ENCODE data around the gene DPP7.
"Not testable (repeated sequence)": the region's sequence is repeated elsewhere in the genome, so short reads cannot be mapped to it uniquely, and the experiment has no call there.

The DPP7 gene

GRCh38 chr9:137147793-137148160 is 33.2 kb upstream of the DPP7 start:
- no peak for DNase-seq (ENCODE audit: low spot score)

DNA sequence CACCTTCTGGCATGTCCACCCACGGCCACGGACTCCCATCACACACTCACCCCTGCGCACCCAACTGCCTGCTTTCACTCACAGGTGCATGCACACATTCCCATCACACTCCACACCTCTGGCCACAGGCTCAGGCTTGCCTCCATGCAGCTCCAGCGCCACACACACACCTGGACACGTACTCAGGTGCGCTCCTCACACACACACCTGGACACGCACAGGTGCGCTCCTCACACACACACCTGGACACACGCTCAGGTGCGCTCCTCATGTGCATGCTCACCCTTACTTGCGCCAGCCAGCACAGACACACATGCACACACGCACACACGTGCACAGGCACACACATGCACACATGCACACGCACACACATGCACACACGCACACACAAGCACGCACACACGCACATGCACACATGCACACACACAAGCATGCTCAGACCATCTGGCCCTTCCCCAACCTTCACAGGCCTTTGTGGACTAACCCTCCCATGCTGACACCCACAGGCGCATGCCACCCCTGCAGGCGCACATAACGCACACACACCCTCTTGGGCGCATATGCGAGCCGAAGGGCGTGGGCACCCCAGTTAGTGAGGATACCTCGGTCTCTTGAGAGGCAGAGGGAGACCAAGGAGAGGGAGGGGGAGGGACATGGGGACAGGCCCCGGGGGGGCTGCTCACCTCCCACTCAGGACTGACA is 32.7 kb upstream of the DPP7 start:
- no peak for DNase-seq (ENCODE audit: low spot score)

DNA sequence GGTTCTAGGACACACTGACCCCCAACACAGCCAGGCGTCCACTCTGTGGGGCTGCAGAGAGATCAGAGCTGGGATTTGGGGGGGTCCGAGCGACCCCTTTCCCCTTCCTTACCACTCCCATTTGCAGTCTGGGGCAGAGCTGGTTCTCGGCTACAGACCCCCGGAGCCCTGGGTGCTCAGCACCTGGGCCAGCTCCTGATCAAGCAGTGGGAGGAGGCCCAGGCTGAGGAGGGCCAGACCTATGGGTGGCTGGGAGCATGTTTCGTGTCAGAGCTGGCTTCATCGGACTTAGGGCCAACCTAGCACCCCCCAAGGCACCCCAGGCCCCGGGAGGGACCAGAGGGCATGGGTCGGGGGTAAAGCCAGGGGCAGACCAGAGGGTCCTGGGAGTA is 32.0 kb upstream of the DPP7 start:
- peak; percentile 15 for DNase-seq (ENCODE audit: low spot score)

DNA sequence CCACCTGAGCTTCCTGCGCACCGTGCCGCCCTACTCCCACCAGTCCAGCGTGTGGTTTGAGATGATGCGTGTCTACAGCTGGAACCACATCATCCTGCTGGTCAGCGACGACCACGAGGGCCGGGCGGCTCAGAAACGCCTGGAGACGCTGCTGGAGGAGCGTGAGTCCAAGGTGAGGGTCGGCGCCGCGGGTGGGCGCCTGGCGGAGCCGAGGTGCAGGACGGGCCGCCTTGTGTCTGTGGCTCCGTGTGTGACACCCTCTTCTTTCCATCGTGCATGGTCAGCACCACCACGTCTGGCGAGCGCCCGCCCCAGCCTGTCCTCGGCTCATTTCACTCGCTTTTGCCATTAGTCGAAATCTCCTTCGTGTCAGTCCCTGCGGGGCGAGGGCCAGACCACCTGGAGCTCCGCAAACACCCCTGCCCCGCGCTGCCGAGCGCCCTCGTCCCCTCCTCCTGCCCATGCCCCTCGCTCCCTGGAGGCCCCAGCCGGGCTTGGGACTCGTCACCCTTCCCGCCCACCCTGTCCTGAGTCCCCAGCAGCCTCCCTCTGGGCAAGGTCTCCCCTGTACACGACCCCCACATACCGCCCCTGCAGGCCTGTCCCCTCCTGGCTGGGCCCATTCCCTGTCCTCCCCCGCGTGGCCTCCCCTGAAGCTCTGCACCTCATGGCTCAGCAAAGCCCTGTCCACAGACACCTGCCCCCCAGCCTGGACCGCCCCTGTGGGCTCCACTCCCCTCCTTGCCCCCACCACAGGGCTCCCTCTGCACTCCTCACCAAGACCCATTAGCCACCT is 31.4 kb upstream of the DPP7 start:
- DNase-seq (ENCODE audit: low spot score), result peak; percentile 18

DNA sequence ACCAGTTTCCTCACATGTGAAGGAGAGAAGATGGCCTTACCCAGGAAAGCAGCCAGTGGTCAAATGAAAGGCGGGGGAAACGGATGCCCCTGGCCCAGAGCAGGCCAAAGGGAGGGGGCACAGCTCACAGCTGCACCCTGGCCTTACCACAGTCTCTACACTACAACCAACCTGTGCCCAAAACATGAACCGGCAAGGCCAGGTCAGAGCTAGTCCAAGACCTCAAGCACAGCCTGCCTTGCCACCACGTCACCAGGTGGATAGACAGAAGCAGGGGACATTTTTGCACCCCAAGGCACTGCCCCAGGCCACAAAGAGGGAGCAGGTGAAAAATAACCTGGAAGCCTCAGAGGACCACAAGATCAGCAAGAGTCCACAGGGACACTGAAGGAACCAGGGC is 28.9 kb upstream of the DPP7 start:
- no peak for DNase-seq (ENCODE audit: low spot score)

DNA sequence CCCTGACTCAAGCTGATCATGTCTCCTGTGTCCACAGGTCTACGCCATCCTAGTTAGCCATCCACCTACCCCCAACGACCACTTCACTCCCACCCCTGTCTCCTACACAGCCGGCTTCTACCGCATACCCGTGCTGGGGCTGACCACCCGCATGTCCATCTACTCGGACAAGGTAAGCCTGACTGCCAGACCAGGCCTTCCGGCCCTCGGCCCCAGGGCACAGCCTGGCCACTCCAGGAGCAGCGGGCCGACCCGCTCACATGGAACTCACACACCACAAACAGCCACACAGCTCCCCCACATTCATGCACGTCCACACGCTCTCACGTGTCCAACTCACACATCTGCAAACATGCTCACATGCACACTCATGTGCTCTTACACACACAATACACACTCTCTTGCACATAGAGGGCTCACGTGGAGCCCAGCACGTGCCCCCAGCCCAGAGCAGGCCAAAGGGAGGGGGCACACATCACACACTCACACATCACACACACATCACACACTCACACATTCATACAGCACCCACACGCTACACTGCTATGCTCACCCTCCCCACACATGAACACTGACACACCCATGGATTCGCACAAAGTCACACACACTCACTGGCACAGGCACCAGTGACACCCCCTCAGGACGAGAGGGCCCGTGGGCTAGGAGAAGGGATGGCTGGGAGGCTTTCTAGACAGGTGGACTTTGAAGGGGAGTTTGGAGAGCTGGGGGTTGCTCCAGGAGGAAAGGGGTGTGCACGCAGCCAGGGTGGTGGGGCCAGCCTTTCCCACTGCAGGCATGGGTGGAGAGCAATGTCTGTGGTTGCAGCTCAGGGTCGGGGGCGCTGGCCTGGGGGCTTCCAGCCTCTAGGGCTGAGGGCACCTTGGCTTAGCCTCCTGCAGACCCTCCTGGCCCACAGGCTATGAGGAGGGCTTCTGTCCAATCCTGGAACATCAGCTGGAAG is 27.7 kb upstream of the DPP7 start:
- DNase-seq (ENCODE audit: low spot score), result peak; percentile 11

GRCh38 chr9:137141050-137141810 is 26.7 kb upstream of the DPP7 start:
- DNase-seq (ENCODE audit: low spot score), result peak; percentile 16

DNA sequence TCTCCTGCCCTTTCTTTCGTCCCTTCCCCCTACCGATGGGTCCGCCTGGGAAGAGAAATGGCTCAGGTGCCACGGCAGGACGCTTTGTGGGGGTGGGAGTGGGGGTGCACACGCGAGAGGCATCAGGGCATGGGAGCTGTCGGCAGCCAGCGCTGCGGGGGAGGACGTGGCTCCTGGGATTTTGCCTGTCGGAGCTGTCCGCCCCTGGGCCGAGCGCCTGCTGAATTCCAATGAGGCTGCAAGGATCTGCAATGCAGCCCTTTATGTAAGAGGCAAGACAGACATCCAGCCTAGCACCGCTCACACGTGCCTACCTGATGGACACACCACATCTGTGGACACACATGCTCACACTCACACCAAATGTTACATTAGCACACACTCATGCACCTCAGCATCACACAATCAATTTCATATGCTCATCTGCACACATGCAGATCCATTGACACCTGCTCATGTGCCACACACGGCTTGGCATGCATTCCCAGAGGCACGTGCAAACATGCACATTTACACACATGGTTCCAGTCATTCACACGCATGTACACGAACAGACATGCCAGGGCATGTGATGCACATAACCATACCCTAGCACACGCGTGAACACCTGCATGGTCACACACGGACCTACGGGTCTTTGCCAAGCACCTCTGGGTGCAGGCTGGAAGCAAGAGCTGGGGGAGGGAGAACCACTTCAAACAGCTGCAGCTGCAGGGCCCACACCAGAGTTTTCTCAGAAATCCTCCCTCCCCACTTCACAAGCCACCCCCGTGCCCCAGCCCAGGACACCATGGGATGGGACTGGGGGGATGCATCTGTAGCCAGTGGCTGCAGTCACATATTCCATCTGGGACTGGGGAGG is 25.8 kb upstream of the DPP7 start:
- peak; percentile 17 for DNase-seq (ENCODE audit: low spot score)

DNA sequence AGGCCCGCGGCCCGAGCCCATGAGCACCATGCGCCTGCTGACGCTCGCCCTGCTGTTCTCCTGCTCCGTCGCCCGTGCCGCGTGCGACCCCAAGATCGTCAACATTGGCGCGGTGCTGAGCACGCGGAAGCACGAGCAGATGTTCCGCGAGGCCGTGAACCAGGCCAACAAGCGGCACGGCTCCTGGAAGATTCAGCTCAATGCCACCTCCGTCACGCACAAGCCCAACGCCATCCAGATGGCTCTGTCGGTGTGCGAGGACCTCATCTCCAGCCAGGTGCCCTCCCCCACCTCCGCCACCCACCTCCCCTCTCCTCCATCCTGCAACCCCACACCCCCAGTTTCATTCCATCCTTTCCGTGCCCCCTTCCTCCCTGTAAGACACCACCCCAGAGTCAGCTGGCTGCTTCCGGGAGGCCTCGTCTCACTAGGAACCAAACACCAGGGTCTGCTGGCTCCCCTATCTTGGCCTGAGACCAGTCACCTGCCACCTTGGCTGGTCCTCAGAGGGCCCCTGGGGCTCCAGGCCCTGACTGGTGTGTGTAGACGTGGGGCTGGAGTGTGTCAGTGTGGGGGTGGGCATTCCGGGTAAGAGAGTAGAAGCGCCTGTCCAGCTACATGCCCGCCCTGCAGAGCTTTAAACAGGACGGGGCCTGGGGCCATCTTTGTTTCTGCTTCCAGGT is 25.1 kb upstream of the DPP7 start:
- DNase-seq (ENCODE audit: low spot score), result peak; percentile 27

GRCh38 chr9:137138722-137139467 is 24.4 kb upstream of the DPP7 start, which contains the start of gene GRIN1:
Gene GRIN1, plus strand, starts transcription at chr9:137139154. Its CDS starts 333 bp downstream, at chr9:137139487.
- DNase-seq (ENCODE audit: low spot score), result peak; percentile 58

DNA sequence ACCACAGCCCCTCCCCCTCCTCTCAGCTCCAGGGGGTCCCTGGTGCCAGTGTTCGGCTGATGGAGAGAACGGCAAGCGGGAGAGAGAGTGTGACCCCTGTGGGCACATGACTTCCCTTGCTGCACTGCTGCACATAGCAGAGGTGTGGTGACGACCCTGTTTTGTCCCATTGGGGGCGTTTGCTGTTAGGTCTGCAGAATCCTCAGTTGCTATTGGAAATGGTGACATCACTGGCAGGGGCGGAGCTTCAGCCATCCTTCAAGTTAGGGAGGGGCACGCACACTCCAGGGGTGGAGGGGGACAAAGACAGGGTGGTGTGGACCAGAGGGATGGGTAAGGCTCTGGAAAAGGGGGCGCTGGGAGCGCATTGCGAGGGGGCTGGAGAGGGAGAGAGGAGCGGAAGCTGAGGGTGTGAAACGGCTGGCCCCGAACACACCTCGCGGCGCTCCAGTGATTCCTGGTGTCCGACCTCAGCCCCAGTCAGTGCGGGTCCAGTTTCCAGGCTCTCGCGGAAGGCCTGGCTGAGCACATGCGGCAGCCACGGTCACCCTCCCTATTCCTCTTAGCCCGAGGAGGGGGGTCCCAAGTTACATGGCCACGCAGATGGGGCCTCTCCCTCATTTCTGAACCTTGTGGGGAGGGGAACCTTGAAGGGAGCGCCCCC is 23.7 kb upstream of the DPP7 start:
- DNase-seq (ENCODE audit: low spot score), result peak; percentile 64

GRCh38 chr9:137136881-137137607 is 22.5 kb upstream of the DPP7 start:
- peak; percentile 43 for DNase-seq (ENCODE audit: low spot score)

GRCh38 chr9:137136261-137136880 is 21.8 kb upstream of the DPP7 start:
- peak; percentile 37 for DNase-seq (ENCODE audit: low spot score)

GRCh38 chr9:137135154-137135553 is 20.6 kb upstream of the DPP7 start:
- DNase-seq (ENCODE audit: low spot score), result not testable (repeated sequence)

DNA sequence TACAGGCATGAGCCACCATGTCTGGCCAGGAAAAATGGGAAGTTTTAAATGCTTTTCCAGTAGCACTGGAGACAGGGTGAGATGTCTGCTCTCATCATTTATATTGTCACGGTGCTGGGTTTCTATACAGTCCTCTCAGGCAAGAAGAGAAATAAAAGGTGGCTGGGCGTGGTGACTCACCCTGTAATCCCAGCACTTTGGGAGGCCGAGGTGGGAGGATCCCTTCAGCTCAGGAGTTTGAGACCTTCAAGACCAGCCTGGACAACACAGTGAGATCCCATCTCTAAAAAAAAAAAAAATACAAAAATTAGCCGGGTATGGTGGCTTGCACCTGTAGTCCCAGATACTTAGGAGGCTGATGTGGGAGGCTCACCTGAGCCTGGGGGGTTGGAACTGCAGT is 19.7 kb upstream of the DPP7 start:
- DNase-seq (ENCODE audit: low spot score), result no peak

- no peak for DNase-seq (ENCODE audit: low spot score)
Observed at GRCh38 chr9:137130176-137130755, 15.7 kb upstream of the DPP7 start.

Data from D341Med (cell line).